Measurements from ENCODE around the gene GPATCH2L.

The GPATCH2L gene

GRCh38 chr14:76151398-76152332 lies at the start of gene GPATCH2L:
Gene GPATCH2L, plus strand, starts transcription at chr14:76151922. Its CDS starts 2,442 bp downstream, at chr14:76154364.
- DNase-seq, result peak; percentile 93 to 99 (median 96)

- DNase-seq, result no peak
Measured at GRCh38 chr14:76104802-76105355, 46.8 kb upstream of the GPATCH2L start.

- DNase-seq, result no peak
Measured at GRCh38 chr14:76106188-76106587, 45.5 kb upstream of the GPATCH2L start.

- no peak for DNase-seq
Measured at GRCh38 chr14:76109087-76109880, 42.4 kb upstream of the GPATCH2L start.

GRCh38 chr14:76112889-76113624 lies 38.7 kb upstream of the GPATCH2L start:
- DNase-seq, result no peak

GRCh38 chr14:76113691-76114090 lies 38.0 kb upstream of the GPATCH2L start:
- no peak for DNase-seq

- no peak for DNase-seq
Measured at GRCh38 chr14:76115010-76115422, 36.7 kb upstream of the GPATCH2L start.

- no peak for DNase-seq
Measured at GRCh38 chr14:76117789-76118484, 33.8 kb upstream of the GPATCH2L start.

- no peak for DNase-seq
Measured at GRCh38 chr14:76118594-76118993, 33.1 kb upstream of the GPATCH2L start.

GRCh38 chr14:76121089-76121748 lies 30.5 kb upstream of the GPATCH2L start:
- DNase-seq, result no peak

- DNase-seq, result no peak
Measured at GRCh38 chr14:76123426-76124225, 28.1 kb upstream of the GPATCH2L start.

GRCh38 chr14:76125511-76125910 lies 26.2 kb upstream of the GPATCH2L start:
- no peak for DNase-seq

GRCh38 chr14:76126076-76126475 lies 25.6 kb upstream of the GPATCH2L start:
- no peak for DNase-seq

GRCh38 chr14:76129851-76130576 lies 21.7 kb upstream of the GPATCH2L start:
- no peak for DNase-seq

GRCh38 chr14:76131071-76131965 lies 20.4 kb upstream of the GPATCH2L start:
- DNase-seq, result no peak

- DNase-seq, result no peak
Measured at GRCh38 chr14:76133103-76133502, 18.6 kb upstream of the GPATCH2L start.

GRCh38 chr14:76134231-76134630 lies 17.5 kb upstream of the GPATCH2L start:
- no peak for DNase-seq

GRCh38 chr14:76135722-76136121 lies 16.0 kb upstream of the GPATCH2L start:
- DNase-seq, result no peak
